Naive B cell (primary cell): ENCODE data around the gene RFESD. TPM values are rescaled to one million over a fixed set of nuclear protein-coding genes. Genes with fewer than 3 reads are reported as not detected.

Experiments used
- ATAC-seq, 2 donors: fragments of 150-1000 bp; cut with Tn5 transposase; 2 replicates each; pipeline ENCODE4 v1.10.0; 2021; ENCODE audit warnings: low read depth in 2 of 2, mild to moderate bottlenecking in 2 of 2, moderate library complexity in 2 of 2
- DNase-seq: peaks from one replicate; pipeline ENCODE4 v3.0.0; 2022
- H3K27ac Mint-ChIP-seq, 6 donors: one replicate each; pipeline ENCODE4 v1.8.0; 2020 to 2022; ENCODE audit warnings: mild to moderate bottlenecking in 6 of 6, mixed read lengths in 6 of 6, moderate library complexity in 5 of 6, inconsistent platforms in 2 of 6
- H3K27me3 Mint-ChIP-seq, 3 donors: one replicate each; pipeline ENCODE4 v1.8.0; 2021 to 2022; ENCODE audit warnings: mixed read lengths in 3 of 3, mild to moderate bottlenecking in 1 of 3
- H3K36me3 Mint-ChIP-seq, 2 donors: one replicate each; pipeline ENCODE4 v1.8.0; 2020 to 2022; ENCODE audit warnings: mixed read lengths in 2 of 2, inconsistent platforms in 1 of 2, mild to moderate bottlenecking in 1 of 2
- H3K4me1 Mint-ChIP-seq, 3 donors: one replicate each; pipeline ENCODE4 v1.8.0; 2020 to 2022; ENCODE audit warnings: mixed read lengths in 3 of 3, inconsistent platforms in 1 of 3, mild to moderate bottlenecking in 1 of 3, moderate library complexity in 1 of 3
- H3K4me3 Mint-ChIP-seq, 8 donors: one replicate each; pipeline ENCODE4 v1.8.0; 2020 to 2022; ENCODE audit warnings: mild to moderate bottlenecking in 8 of 8, mixed read lengths in 8 of 8, moderate library complexity in 8 of 8, inconsistent platforms in 2 of 8
- H3K9me3 Mint-ChIP-seq, 7 donors: one replicate each; pipeline ENCODE4 v1.8.0; 2020 to 2022; ENCODE audit warnings: mixed read lengths in 7 of 7, mild to moderate bottlenecking in 5 of 7, inconsistent platforms in 2 of 7, moderate library complexity in 1 of 7
- polyA plus RNA-seq, 6 donors: library from polyadenylated mRNA; unstranded; fragments of 300-500 nt; fragmentation: Illumina TruSeq; gene quantifications; one replicate each; pipeline ENCODE4 v1.2.3, GENCODE V29; 2021; ENCODE audit warnings: low read depth in 6 of 6

Gene RFESD
- polyA plus RNA-seq, 6 donors from 2014 or later, result 3.9 to 5.9 (median 5.5) TPM; not detected in 1

GRCh38 chr5:95654196-95654595, 7.6 kb downstream of the RFESD start:
- Mint-ChIP-seq H3K27me3 (no peaks in the 10 kb centered on the region), H3K4me3 (no peak overlapping the region), H3K4me1 (no peaks in the 10 kb centered on the region), H3K9me3 (no peaks in the 10 kb centered on the region), H3K36me3 (peaks cover 7 to 10% of the 10 kb centered on the region in 2 donors), H3K27ac (no peak overlapping the region)
- DNase-seq, result no peak
- ATAC-seq, result no peak

DNA sequence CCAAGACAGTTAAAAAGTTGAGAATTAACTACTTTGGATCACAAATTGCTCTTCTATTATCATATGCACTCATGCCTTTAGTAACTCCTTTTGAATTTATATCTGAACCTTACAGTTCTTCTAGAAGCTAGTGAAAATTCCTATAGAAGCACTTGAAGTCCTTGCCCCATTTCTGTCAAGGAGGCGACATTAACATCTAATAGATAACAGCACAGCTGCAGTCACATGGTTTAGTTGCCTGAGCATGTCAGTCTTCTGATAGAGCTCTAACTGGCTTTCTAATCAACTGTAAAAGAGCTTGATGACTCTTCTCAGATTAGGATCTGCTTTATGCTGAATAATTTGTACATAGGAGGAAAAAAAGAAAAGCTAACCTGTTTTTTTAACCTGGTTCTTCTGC, 9.0 kb downstream of the RFESD start:
- no peaks in the 10 kb centered on the region for H3K9me3 Mint-ChIP-seq
- peaks cover 7 to 10% of the 10 kb centered on the region in 2 donors for H3K36me3 Mint-ChIP-seq
- DNase-seq, result no peak
- no peak overlapping the region for H3K4me3 Mint-ChIP-seq
- H3K27ac Mint-ChIP-seq, result no peak overlapping the region
- ATAC-seq, result no peak
- no peaks in the 10 kb centered on the region for H3K27me3 Mint-ChIP-seq
- H3K4me1 Mint-ChIP-seq, result no peaks in the 10 kb centered on the region

- Mint-ChIP-seq H3K9me3 (no peaks in the 10 kb centered on the region), H3K27ac (no peak overlapping the region), H3K4me3 (no peak overlapping the region), H3K4me1 (no peaks in the 10 kb centered on the region), H3K36me3 (no peaks in the 10 kb centered on the region), H3K27me3 (no peaks in the 10 kb centered on the region)
- no peak for DNase-seq
- ATAC-seq, result no peak
Observed at GRCh38 chr5:95660060-95660459, 13.5 kb downstream of the RFESD start.

- Mint-ChIP-seq H3K4me3 (no peak overlapping the region), H3K27ac (no peak overlapping the region), H3K9me3 (no peaks in the 10 kb centered on the region), H3K27me3 (no peaks in the 10 kb centered on the region), H3K4me1 (no peaks in the 10 kb centered on the region), H3K36me3 (no peaks in the 10 kb centered on the region)
- ATAC-seq (no peak), DNase-seq (no peak)
Observed at GRCh38 chr5:95662946-95663345, 16.4 kb downstream of the RFESD start.

DNA sequence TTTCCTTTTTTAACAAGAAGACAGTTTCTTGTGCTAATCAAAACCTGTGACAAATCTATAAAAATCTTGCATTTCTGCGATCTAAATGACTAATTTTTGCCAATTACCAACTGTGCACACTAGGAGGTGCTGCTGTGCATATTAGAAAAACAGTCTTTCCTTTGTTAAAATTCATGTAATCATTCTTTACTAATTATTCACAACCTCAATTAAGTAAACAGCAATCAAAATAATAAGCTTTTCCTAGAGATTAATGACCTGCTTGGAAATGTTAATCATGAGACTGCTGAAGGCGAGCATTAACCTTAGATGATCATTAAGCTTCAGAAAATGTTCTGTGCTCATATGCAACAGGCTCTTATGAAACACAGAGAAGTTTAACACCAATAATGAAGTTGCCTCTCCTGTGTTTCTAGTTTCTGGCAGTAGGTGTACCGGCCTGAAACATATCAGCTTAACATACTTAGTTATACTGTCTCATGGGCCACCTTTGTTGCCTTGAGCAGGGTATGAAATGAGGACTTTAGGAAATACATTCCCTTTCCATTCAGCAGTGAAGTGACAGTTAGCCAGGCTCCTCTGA, 17.7 kb downstream of the RFESD start:
- DNase-seq (no peak), ATAC-seq (no peak)
- Mint-ChIP-seq H3K27ac (no peak overlapping the region), H3K4me1 (no peaks in the 10 kb centered on the region), H3K9me3 (no peaks in the 10 kb centered on the region), H3K27me3 (no peaks in the 10 kb centered on the region), H3K4me3 (no peak overlapping the region), H3K36me3 (no peaks in the 10 kb centered on the region)

GRCh38 chr5:95667061-95667618, 20.6 kb downstream of the RFESD start:
- ATAC-seq, result no peak
- H3K27me3 Mint-ChIP-seq, result peaks cover 0 to 8% (median 0%) of the 10 kb centered on the region in 3 donors
- no peaks in the 10 kb centered on the region for H3K36me3 Mint-ChIP-seq
- no peaks in the 10 kb centered on the region for H3K4me1 Mint-ChIP-seq
- DNase-seq, result no peak
- no peaks in the 10 kb centered on the region for H3K9me3 Mint-ChIP-seq
- H3K4me3 Mint-ChIP-seq, result no peak overlapping the region
- H3K27ac Mint-ChIP-seq, result no peak overlapping the region

DNA sequence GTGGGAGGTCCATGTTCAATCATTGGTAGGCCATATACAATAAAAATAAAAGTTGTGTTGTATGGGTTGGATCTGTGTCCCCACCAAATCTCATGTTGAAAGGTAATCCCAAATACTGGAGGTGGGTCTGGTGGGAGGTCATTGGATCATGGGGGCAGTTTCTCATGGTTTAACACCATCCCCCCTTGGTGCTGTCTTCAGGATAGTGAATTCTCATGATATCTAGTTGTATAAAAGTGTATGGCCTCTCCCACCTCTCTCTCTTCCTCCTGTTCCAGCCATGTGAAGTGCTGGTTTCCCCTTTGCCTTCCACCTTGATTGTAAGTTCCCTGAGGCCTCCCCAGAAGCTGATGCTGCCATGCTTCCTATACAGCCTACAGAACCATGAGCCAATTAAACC, 21.1 kb downstream of the RFESD start:
- Mint-ChIP-seq H3K4me3 (no peak overlapping the region), H3K27me3 (peaks cover 0 to 8% (median 0%) of the 10 kb centered on the region in 3 donors), H3K27ac (no peak overlapping the region), H3K9me3 (no peaks in the 10 kb centered on the region), H3K36me3 (no peaks in the 10 kb centered on the region), H3K4me1 (no peaks in the 10 kb centered on the region)
- no peak for ATAC-seq
- no peak for DNase-seq

GRCh38 chr5:95668216-95668615, 21.6 kb downstream of the RFESD start:
- Mint-ChIP-seq H3K27me3 (peaks cover 0 to 8% (median 0%) of the 10 kb centered on the region in 3 donors), H3K4me3 (no peak overlapping the region), H3K4me1 (no peaks in the 10 kb centered on the region), H3K36me3 (no peaks in the 10 kb centered on the region), H3K27ac (no peak overlapping the region), H3K9me3 (no peaks in the 10 kb centered on the region)
- no peak for DNase-seq
- ATAC-seq, result no peak

DNA sequence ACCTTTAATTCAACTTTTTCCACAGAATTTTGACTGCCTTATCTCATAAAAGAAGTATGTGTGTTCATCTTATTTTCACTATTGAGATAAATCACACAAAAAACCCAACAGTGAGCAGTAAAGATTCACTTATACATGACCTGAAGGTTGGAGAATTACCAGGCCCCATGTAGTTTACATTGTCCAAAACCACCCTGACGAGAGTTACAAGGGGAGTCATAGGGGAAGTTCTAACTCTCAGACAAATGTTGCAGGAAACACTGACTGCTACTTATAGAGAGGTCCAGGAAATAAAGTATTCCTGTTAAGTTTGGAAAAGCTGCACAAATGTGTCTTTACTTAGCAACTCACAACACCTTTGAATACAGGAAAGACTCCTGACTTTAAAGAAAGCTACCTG, 22.2 kb downstream of the RFESD start:
- no peaks in the 10 kb centered on the region for H3K36me3 Mint-ChIP-seq
- no peaks in the 10 kb centered on the region for H3K4me1 Mint-ChIP-seq
- DNase-seq (no peak), ATAC-seq (no peak)
- H3K27ac Mint-ChIP-seq, result no peak overlapping the region
- H3K9me3 Mint-ChIP-seq, result no peaks in the 10 kb centered on the region
- no peak overlapping the region for H3K4me3 Mint-ChIP-seq
- H3K27me3 Mint-ChIP-seq, result peaks cover 0 to 8% (median 0%) of the 10 kb centered on the region in 3 donors

DNA sequence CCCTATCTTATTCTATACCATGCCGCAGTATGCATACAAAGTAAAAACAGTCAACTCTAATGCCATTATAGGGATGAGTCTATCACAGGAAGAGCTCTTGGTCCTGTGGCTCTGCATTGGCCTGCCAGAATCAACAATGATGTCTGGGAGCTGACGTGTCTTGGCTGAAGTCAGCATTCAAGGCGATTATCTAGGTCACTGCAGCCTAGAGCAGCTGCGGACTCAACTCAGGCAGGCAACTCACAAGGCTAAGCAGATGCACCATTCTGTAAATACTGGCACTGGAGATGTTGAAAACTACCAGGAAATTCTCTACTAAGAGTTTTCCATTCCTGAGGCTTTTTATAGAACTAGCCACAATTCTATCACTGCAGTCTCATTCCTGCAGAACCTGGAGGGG, 23.0 kb downstream of the RFESD start:
- DNase-seq, result no peak
- Mint-ChIP-seq H3K9me3 (no peaks in the 10 kb centered on the region), H3K4me1 (no peaks in the 10 kb centered on the region), H3K27me3 (peaks cover 0 to 8% (median 0%) of the 10 kb centered on the region in 3 donors), H3K4me3 (no peak overlapping the region), H3K36me3 (no peaks in the 10 kb centered on the region), H3K27ac (no peak overlapping the region)
- no peak for ATAC-seq

- Mint-ChIP-seq H3K4me1 (no peaks in the 10 kb centered on the region), H3K36me3 (no peaks in the 10 kb centered on the region), H3K9me3 (no peaks in the 10 kb centered on the region), H3K27ac (no peak overlapping the region), H3K27me3 (peaks cover 0 to 8% (median 0%) of the 10 kb centered on the region in 3 donors), H3K4me3 (no peak overlapping the region)
- DNase-seq (no peak), ATAC-seq (no peak)
Observed at GRCh38 chr5:95669985-95670384, 23.4 kb downstream of the RFESD start.

GRCh38 chr5:95670568-95670967, 24.0 kb downstream of the RFESD start:
- Mint-ChIP-seq H3K9me3 (no peaks in the 10 kb centered on the region), H3K4me3 (no peak overlapping the region), H3K27me3 (peaks cover 0 to 8% (median 0%) of the 10 kb centered on the region in 3 donors), H3K27ac (no peak overlapping the region), H3K4me1 (no peaks in the 10 kb centered on the region), H3K36me3 (no peaks in the 10 kb centered on the region)
- ATAC-seq (no peak), DNase-seq (no peak)

GRCh38 chr5:95671826-95672225, 25.2 kb downstream of the RFESD start:
- Mint-ChIP-seq H3K27ac (no peak overlapping the region), H3K27me3 (peaks cover 0 to 12% (median 0%) of the 10 kb centered on the region in 3 donors), H3K36me3 (no peaks in the 10 kb centered on the region), H3K4me1 (no peaks in the 10 kb centered on the region), H3K9me3 (no peaks in the 10 kb centered on the region), H3K4me3 (no peak overlapping the region)
- ATAC-seq, result no peak
- DNase-seq, result no peak

GRCh38 chr5:95672641-95673040, 26.1 kb downstream of the RFESD start:
- no peak for ATAC-seq

GRCh38 chr5:95673081-95673480, 26.5 kb downstream of the RFESD start:
- Mint-ChIP-seq H3K27ac (no peak overlapping the region), H3K9me3 (no peaks in the 10 kb centered on the region), H3K4me1 (no peaks in the 10 kb centered on the region), H3K4me3 (no peak overlapping the region), H3K27me3 (peaks cover 0 to 16% (median 0%) of the 10 kb centered on the region in 3 donors), H3K36me3 (no peaks in the 10 kb centered on the region)
- DNase-seq (no peak), ATAC-seq (no peak)

More at GRCh38 chr5:95672641-95673040, 26.1 kb downstream of the RFESD start:
- Mint-ChIP-seq H3K27me3 (peaks cover 0 to 16% (median 0%) of the 10 kb centered on the region in 3 donors), H3K36me3 (no peaks in the 10 kb centered on the region), H3K9me3 (no peaks in the 10 kb centered on the region), H3K4me1 (no peaks in the 10 kb centered on the region), H3K27ac (no peak overlapping the region), H3K4me3 (no peak overlapping the region)
- no peak for DNase-seq
